ENCODE data around the gene SMAD3. TPM values are rescaled to one million over a fixed set of nuclear protein-coding genes. Genes with fewer than 3 reads are reported as not detected.
A peak's percentile ranks its signal among the peaks of the same experiment; 100 is the strongest.

Gene SMAD3
- total RNA-seq, 1 experiment from 2014 or later, result 99.5 TPM

GRCh38 chr15:67125589-67126502 is 60.4 kb downstream of the SMAD3 start:
- TSS peak; percentile 60 for BruUV-seq (replicated peaks)

GRCh38 chr15:67126551-67127330 is 61.3 kb downstream of the SMAD3 start:
- H3K27ac ChIP-seq, result peak overlapping the region; percentile 98
- H3K4me3 ChIP-seq, result peak overlapping the region; percentile 74
- H3K9me2 ChIP-seq (ENCODE audit: insufficient read depth), result no peaks in the 10 kb centered on the region
- intact Hi-C loops (cut with micrococcal nuclease; ENCODE audit: unreplicated experiment), result loop anchor here (5.0 to 10.0 kb wide), 3 partner anchors 59 to 708 kb away; partner anchors contain the start of gene SMAD3
- TF ChIP-seq EZH2 (IDR thresholded peaks at IDR 0.05; ENCODE audit: low read depth), result no peak
- TF ChIP-seq, protein P1, sequence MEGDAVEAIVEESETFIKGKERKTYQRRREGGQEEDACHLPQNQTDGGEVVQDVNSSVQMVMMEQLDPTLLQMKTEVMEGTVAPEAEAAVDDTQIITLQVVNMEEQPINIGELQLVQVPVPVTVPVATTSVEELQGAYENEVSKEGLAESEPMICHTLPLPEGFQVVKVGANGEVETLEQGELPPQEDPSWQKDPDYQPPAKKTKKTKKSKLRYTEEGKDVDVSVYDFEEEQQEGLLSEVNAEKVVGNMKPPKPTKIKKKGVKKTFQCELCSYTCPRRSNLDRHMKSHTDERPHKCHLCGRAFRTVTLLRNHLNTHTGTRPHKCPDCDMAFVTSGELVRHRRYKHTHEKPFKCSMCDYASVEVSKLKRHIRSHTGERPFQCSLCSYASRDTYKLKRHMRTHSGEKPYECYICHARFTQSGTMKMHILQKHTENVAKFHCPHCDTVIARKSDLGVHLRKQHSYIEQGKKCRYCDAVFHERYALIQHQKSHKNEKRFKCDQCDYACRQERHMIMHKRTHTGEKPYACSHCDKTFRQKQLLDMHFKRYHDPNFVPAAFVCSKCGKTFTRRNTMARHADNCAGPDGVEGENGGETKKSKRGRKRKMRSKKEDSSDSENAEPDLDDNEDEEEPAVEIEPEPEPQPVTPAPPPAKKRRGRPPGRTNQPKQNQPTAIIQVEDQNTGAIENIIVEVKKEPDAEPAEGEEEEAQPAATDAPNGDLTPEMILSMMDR (conservative IDR thresholded peaks at IDR 0.05), result no peak
- peak overlapping the region; percentile 94 for H3K4me2 ChIP-seq
- no peaks in the 10 kb centered on the region for H3K27me3 ChIP-seq (ENCODE audit: insufficient read depth, low read depth)
- no peaks in the 10 kb centered on the region; the same call in 1 of the 2 replicates for H4K20me1 ChIP-seq (ENCODE audit: insufficient read depth)
- H3F3A ChIP-seq (ENCODE audit: insufficient read depth, low read depth), result peaks cover 71% of the 10 kb centered on the region
- H3K36me3 ChIP-seq (ENCODE audit: low read depth), result peaks cover 30% of the 10 kb centered on the region
- no peaks in the 10 kb centered on the region for H3K9me3 ChIP-seq (ENCODE audit: insufficient read depth, low read depth)
- no peak for DNase-seq
- ChIA-PET CTCF (no interaction called here), POLR2A (ENCODE audit: unreplicated experiment) (interaction anchor here (0.6 kb wide), 1 partner anchor 14 kb away, joined by 5 read pairs; no protein-coding TSS in a partner anchor)
- H3K79me2 ChIP-seq (ENCODE audit: low read depth), result peaks cover 91% of the 10 kb centered on the region
- TSS peak; percentile 77 for BruUV-seq (replicated peaks)
- H2AFZ ChIP-seq, result no peak overlapping the region
- H3K4me1 ChIP-seq (replicated peaks; ENCODE audit: insufficient read depth), result peaks cover 82% of the 10 kb centered on the region

More at GRCh38 chr15:67125589-67126502, 60.4 kb downstream of the SMAD3 start:
- peaks cover 91% of the 10 kb centered on the region for H3K79me2 ChIP-seq (ENCODE audit: low read depth)
- TF ChIP-seq EZH2 (IDR thresholded peaks at IDR 0.05; ENCODE audit: low read depth), result no peak
- TF ChIP-seq, protein P1 (conservative IDR thresholded peaks at IDR 0.05), result no peak
- POLR2A ChIA-PET (ENCODE audit: unreplicated experiment), result interaction anchor here (0.5 to 1.3 kb wide), 9 partner anchors 11 to 129 kb away, joined by 3 to 12 read pairs (median 7); partner anchors contain the start of genes AAGAB and IQCH
- H3K4me2 ChIP-seq, result peak overlapping the region; percentile 94
- peak overlapping the region; percentile 98 for H3K27ac ChIP-seq
- peak overlapping the region; percentile 74 for H3K4me3 ChIP-seq
- no peaks in the 10 kb centered on the region; the same call in 1 of the 2 replicates for H4K20me1 ChIP-seq (ENCODE audit: insufficient read depth)
- H3F3A ChIP-seq (ENCODE audit: insufficient read depth, low read depth), result peaks cover 75% of the 10 kb centered on the region
- H3K9me3 ChIP-seq (ENCODE audit: insufficient read depth, low read depth), result no peaks in the 10 kb centered on the region
- H3K9me2 ChIP-seq (ENCODE audit: insufficient read depth), result no peaks in the 10 kb centered on the region
- H3K27me3 ChIP-seq (ENCODE audit: insufficient read depth, low read depth), result no peaks in the 10 kb centered on the region
- peak; percentile 83 to 93 for DNase-seq
- peaks cover 24% of the 10 kb centered on the region for H3K36me3 ChIP-seq (ENCODE audit: low read depth)
- H2AFZ ChIP-seq, result no peak overlapping the region
- CTCF ChIA-PET, result interaction anchor here (0.5 kb wide), 1 partner anchor 38 kb away, joined by 4 read pairs; no protein-coding TSS in a partner anchor
- intact Hi-C loops (cut with micrococcal nuclease; ENCODE audit: unreplicated experiment), result loop anchor here (1.0 to 10.0 kb wide), 7 partner anchors 19 to 709 kb away; partner anchors contain the start of gene SMAD3
- peaks cover 80% of the 10 kb centered on the region for H3K4me1 ChIP-seq (replicated peaks; ENCODE audit: insufficient read depth)

GRCh38 chr15:67127331-67127664 is 61.9 kb downstream of the SMAD3 start:
- Histone ChIP-seq H4K20me1 (ENCODE audit: insufficient read depth) (no peaks in the 10 kb centered on the region; the same call in 1 of the 2 replicates), H3K27ac (peak overlapping the region; percentile 98), H3K9me2 (ENCODE audit: insufficient read depth) (no peaks in the 10 kb centered on the region), H3K79me2 (ENCODE audit: low read depth) (peaks cover 91% of the 10 kb centered on the region), H3K4me1 (replicated peaks; ENCODE audit: insufficient read depth) (peaks cover 82% of the 10 kb centered on the region), H3K4me2 (peak overlapping the region; percentile 94), H3F3A (ENCODE audit: insufficient read depth, low read depth) (peaks cover 65% of the 10 kb centered on the region), H2AFZ (no peak overlapping the region), H3K27me3 (ENCODE audit: insufficient read depth, low read depth) (no peaks in the 10 kb centered on the region), H3K9me3 (ENCODE audit: insufficient read depth, low read depth) (no peaks in the 10 kb centered on the region), H3K36me3 (ENCODE audit: low read depth) (peaks cover 29% of the 10 kb centered on the region), H3K4me3 (peak overlapping the region; percentile 74; the same call in 1 of the 2 replicates)
- POLR2A ChIA-PET (ENCODE audit: unreplicated experiment), result interaction anchor here (0.6 kb wide), 1 partner anchor 14 kb away, joined by 5 read pairs; no protein-coding TSS in a partner anchor
- DNase-seq, result peak; percentile 62 to 93
- TF ChIP-seq, protein P1 (conservative IDR thresholded peaks at IDR 0.05), result no peak
- TF ChIP-seq EZH2 (IDR thresholded peaks at IDR 0.05; ENCODE audit: low read depth), result no peak
- no TSS peak for BruUV-seq (replicated peaks)
- CTCF ChIA-PET, result no interaction called here
- intact Hi-C loops (cut with micrococcal nuclease; ENCODE audit: unreplicated experiment), result loop anchor here (5.0 to 10.0 kb wide), 3 partner anchors 60 to 708 kb away; partner anchors contain the start of gene SMAD3

All from PC-9 (cell line).